B cell (primary cell): ENCODE results near the gene MAP3K15. TPM values are rescaled to one million over a fixed set of nuclear protein-coding genes. Genes with fewer than 3 reads are reported as not detected.

Experiments
- ATAC-seq: fragments of 200-7000 bp; cut with Tn5 transposase; one replicate; pipeline ENCODE4 v1.10.0; 2021; ENCODE audit warnings: low read depth, mild to moderate bottlenecking, moderate number of reproducible peaks, moderate library complexity
- CTCF ChIA-PET: fragments of 350-600 bp; sonication (Branson Sonifier 250); formaldehyde crosslinking; loops from one replicate; lab custom pipeline; 2021; ENCODE audit warnings: antibody characterized with exemption, inconsistent platforms; lab: Charles Lee
- POLR2A ChIA-PET: fragments of 350-600 bp; sonication (Branson Sonifier 250); formaldehyde crosslinking; loops from one replicate; lab custom pipeline; 2021; ENCODE audit warnings: antibody characterized with exemption; lab: Charles Lee
- DNase-seq: peaks from one replicate; pipeline ENCODE4 v3.0.0; 2013
- H2AFZ ChIP-seq: 2 replicates; pipeline ENCODE4 v1.6.1; 2012; ENCODE audit warnings: mild to moderate bottlenecking, low read depth, low read length; ENCODE audit not compliant: insufficient read depth, poor library complexity, severe bottlenecking
- H3K27ac ChIP-seq, 2 donors: 1 replicate in 1 of 2; 2 replicates in 1 of 2; pipeline ENCODE4 v1.5.1; 2012 to 2013; ENCODE audit warnings: low read length in 2 of 2, mild to moderate bottlenecking in 2 of 2, moderate library complexity in 1 of 2
- H3K27me3 ChIP-seq, 4 experiments: fragments of 200-600 bp in 1 of 4; sonication (generic) in 1 of 4; replicated peaks in 1 of 4; 1 replicate in 2 of 4; 2 replicates in 2 of 4; pipeline versions ENCODE4 v1.6.1 to v1.7.0; 2013 to 2016; ENCODE audit warnings: low read length in 3 of 4, mild to moderate bottlenecking in 2 of 4, mixed read lengths in 1 of 4, moderate library complexity in 1 of 4; ENCODE audit not compliant: insufficient read depth in 4 of 4, control insufficient read depth in 3 of 4; ENCODE audit errors: control extremely low read depth in 1 of 4
- H3K36me3 ChIP-seq, 2 experiments: replicated peaks in 1 of 2; 1 replicate in 1 of 2; 2 replicates in 1 of 2; pipeline versions ENCODE4 v1.6.1 to v1.7.1; 2013; ENCODE audit warnings: low read length in 1 of 2; ENCODE audit not compliant: insufficient read depth in 2 of 2, control insufficient read depth in 1 of 2; ENCODE audit errors: control extremely low read depth in 1 of 2, extremely low read depth in 1 of 2
- H3K4me1 ChIP-seq, 2 donors: fragments of 200-600 bp in 1 of 2; sonication (generic) in 1 of 2; 1 replicate in 1 of 2; 2 replicates in 1 of 2; pipeline versions ENCODE4 v1.5.1 to v1.6.1; 2013 to 2017; ENCODE audit warnings: low read length in 2 of 2; ENCODE audit not compliant: control insufficient read depth in 2 of 2, insufficient read depth in 2 of 2
- H3K4me2 ChIP-seq: replicated peaks from 2 replicates; pipeline ENCODE3; 2012; ENCODE audit warnings: mild to moderate bottlenecking, low read depth, low read length; ENCODE audit not compliant: poor library complexity, severe bottlenecking
- H3K4me3 ChIP-seq, 5 experiments: fragments of 200-600 bp in 1 of 5; sonication (generic) in 1 of 5; 1 replicate in 3 of 5; 2 replicates in 2 of 5; pipeline versions ENCODE4 v1.5.1 to v1.7.0; 2011 to 2016; ENCODE audit warnings: low read length in 4 of 5, mild to moderate bottlenecking in 4 of 5, low read depth in 2 of 5, control low read depth in 1 of 5, moderate library complexity in 1 of 5; ENCODE audit not compliant: insufficient read depth in 1 of 5; ENCODE audit errors: control extremely low read depth in 1 of 5, extremely low read depth in 1 of 5
- H3K79me2 ChIP-seq: fragments of 200-600 bp; sonication (generic); one replicate; pipeline ENCODE4 v1.6.0; 2016; ENCODE audit warnings: low read length; ENCODE audit not compliant: control insufficient read depth, insufficient read depth
- H3K9ac ChIP-seq: fragments of 200-600 bp; sonication (generic); 2 replicates; pipeline ENCODE4 v1.6.1; 2017; ENCODE audit warnings: mild to moderate bottlenecking, low read length, moderate library complexity
- H3K9me3 ChIP-seq, 3 donors: one replicate each; pipeline versions ENCODE4 v1.6.1 to v1.7.1; 2013; ENCODE audit warnings: low read length in 2 of 3; ENCODE audit not compliant: control insufficient read depth in 2 of 3, insufficient read depth in 1 of 3; ENCODE audit errors: control extremely low read depth in 1 of 3
- H4K20me1 ChIP-seq: 2 replicates; pipeline ENCODE4 v1.6.0; 2012; ENCODE audit warnings: mild to moderate bottlenecking, low read length; ENCODE audit not compliant: insufficient read depth, control insufficient read depth, poor library complexity, severe bottlenecking
- H3K27ac Mint-ChIP-seq: one replicate; pipeline ENCODE4 v1.8.0; 2021; ENCODE audit warnings: mixed read lengths
- H3K27me3 Mint-ChIP-seq: one replicate; pipeline ENCODE4 v1.8.0; 2021; ENCODE audit warnings: mixed read lengths
- H3K4me1 Mint-ChIP-seq: one replicate; pipeline ENCODE4 v1.8.0; 2021; ENCODE audit warnings: mixed read lengths
- H3K4me3 Mint-ChIP-seq: one replicate; pipeline ENCODE4 v1.8.0; 2021; ENCODE audit warnings: mixed read lengths
- H3K9me3 Mint-ChIP-seq: one replicate; pipeline ENCODE4 v1.8.0; 2022; ENCODE audit warnings: mixed read lengths; ENCODE audit not compliant: insufficient read depth
- EZH2 ChIP-seq: IDR thresholded peaks from 2 replicates; pipeline ENCODE4 v1.6.1; 2012; ENCODE audit warnings: borderline replicate concordance, low read depth, mild to moderate bottlenecking, moderate library complexity, low read length; ENCODE audit not compliant: insufficient read depth, poor library complexity, severe bottlenecking
- WGBS: methylation state at CpG from one replicate; pipeline ENCODE4 v1.1.5; 2013; ENCODE audit warnings: missing lambda C conversion rate; ENCODE audit not compliant: insufficient coverage; 5-methylcytosine and 5-hydroxymethylcytosine counted together
- intact Hi-C: fragments of 100-400 bp; cut with micrococcal nuclease; formaldehyde crosslinking; loops from one replicate; pipeline ENCODE4 v1.10.0; 2022
- polyA plus RNA-seq: library from polyadenylated mRNA; depleted of rRNA; stranded (reverse); fragments of >200 nt; gene quantifications from 2 replicates; pipeline ENCODE4 v1.2.3, GENCODE V29; 2012
- total RNA-seq, 2 donors: library from RNA; stranded (reverse); fragments of 120-200 nt in 1 of 2; gene quantifications; 1 replicate in 1 of 2; 2 replicates in 1 of 2; pipeline versions ENCODE4 v1.2.3 to v1.2.4, GENCODE V29; 2013 to 2022
- TF ChIP-seq, protein P1 (sequence below): fragments of 200-600 bp; IDR thresholded peaks from one replicate; pipeline ENCODE4 v1.8.0; 2022; ENCODE audit warnings: antibody characterized with exemption, mild to moderate bottlenecking

Gene MAP3K15
- total and polyA plus RNA-seq, 2 donors (not counting 1 experiment from before 2014, with no cell fraction given) = not detected

DNA sequence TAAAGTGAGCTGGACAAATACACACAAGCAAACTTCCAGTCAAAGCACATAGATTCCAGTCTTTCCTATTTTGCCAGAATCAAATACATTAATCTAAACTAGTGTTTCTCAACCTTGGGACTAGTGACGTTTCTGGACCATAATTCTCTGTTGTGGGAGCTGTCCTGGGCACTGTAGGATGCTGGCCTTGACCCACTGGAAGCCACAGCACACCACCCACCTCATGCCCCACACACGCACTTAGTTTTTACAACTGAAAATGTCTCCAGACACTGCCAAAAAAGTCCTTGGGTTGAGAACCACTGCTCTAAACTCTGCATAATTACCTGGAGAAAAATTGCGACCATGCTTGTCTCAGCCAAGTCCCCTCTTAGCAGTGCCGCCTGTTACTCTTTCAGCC, 57.6 kb downstream of the MAP3K15 start:
- CTCF ChIA-PET = no interaction called here
- Histone ChIP-seq H3K27me3 (no peaks in the 10 kb centered on the region), H4K20me1 (no peaks in the 10 kb centered on the region), H2AFZ (no peak overlapping the region), H3K4me2 (no peak overlapping the region), H3K4me1 (no peaks in the 10 kb centered on the region), H3K79me2 (no peaks in the 10 kb centered on the region), H3K4me3 (no peak overlapping the region), H3K27ac (no peak overlapping the region), H3K9me3 (no peaks in the 10 kb centered on the region), H3K9ac (no peak overlapping the region), H3K36me3 (no peaks in the 10 kb centered on the region)
- no peaks in the 10 kb centered on the region for H3K9me3 Mint-ChIP-seq
- POLR2A ChIA-PET = no interaction called here
- no peak for TF ChIP-seq EZH2
- TF ChIP-seq, protein P1, sequence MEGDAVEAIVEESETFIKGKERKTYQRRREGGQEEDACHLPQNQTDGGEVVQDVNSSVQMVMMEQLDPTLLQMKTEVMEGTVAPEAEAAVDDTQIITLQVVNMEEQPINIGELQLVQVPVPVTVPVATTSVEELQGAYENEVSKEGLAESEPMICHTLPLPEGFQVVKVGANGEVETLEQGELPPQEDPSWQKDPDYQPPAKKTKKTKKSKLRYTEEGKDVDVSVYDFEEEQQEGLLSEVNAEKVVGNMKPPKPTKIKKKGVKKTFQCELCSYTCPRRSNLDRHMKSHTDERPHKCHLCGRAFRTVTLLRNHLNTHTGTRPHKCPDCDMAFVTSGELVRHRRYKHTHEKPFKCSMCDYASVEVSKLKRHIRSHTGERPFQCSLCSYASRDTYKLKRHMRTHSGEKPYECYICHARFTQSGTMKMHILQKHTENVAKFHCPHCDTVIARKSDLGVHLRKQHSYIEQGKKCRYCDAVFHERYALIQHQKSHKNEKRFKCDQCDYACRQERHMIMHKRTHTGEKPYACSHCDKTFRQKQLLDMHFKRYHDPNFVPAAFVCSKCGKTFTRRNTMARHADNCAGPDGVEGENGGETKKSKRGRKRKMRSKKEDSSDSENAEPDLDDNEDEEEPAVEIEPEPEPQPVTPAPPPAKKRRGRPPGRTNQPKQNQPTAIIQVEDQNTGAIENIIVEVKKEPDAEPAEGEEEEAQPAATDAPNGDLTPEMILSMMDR = no peak
- ATAC-seq (no peak), DNase-seq (no peak)
- WGBS = 95% methylated on average over 2 of the region's 4 CpGs
- no peak overlapping the region for H3K4me3 Mint-ChIP-seq
- intact Hi-C loops = no loop called here
- no peaks in the 10 kb centered on the region for H3K27me3 Mint-ChIP-seq
- no peak overlapping the region for H3K27ac Mint-ChIP-seq
- no peaks in the 10 kb centered on the region for H3K4me1 Mint-ChIP-seq

DNA sequence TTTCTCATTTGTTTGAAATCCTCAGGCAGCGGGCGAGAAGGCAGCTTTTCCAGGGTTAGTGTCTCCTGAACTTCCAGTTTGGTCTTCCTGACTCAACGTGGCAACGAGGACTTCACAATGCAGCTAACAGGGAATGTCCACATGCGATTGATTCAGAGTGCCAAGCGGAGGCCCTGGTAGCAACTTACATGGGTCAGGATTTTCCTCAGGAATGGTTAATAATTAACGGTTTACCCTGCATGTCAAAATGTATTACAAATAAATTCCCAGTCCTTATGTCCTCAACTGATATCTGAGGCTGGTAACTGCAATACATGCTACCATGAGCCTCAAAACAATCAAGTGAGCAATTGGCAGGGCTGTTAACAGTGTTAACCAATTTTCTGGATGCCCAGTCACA, 67.2 kb downstream of the MAP3K15 start:
- no peak overlapping the region for H3K4me3 Mint-ChIP-seq
- 93% methylated on average over 3 of the region's 7 CpGs for WGBS
- ChIA-PET POLR2A (no interaction called here), CTCF (no interaction called here)
- no peak overlapping the region for H3K27ac Mint-ChIP-seq
- H3K36me3 ChIP-seq = no peaks in the 10 kb centered on the region
- H3K4me1 ChIP-seq = no peaks in the 10 kb centered on the region
- no peak overlapping the region for H3K27ac ChIP-seq
- no peak overlapping the region for H3K9ac ChIP-seq
- H3K4me3 ChIP-seq = no peak overlapping the region
- no peak overlapping the region for H2AFZ ChIP-seq
- DNase-seq (no peak), ATAC-seq (no peak)
- peaks cover 7% of the 10 kb centered on the region for H3K27me3 Mint-ChIP-seq
- no peak for TF ChIP-seq EZH2
- TF ChIP-seq, protein P1 = no peak
- no peaks in the 10 kb centered on the region for H3K4me1 Mint-ChIP-seq
- H3K27me3 ChIP-seq = no peaks in the 10 kb centered on the region
- intact Hi-C loops = no loop called here
- no peaks in the 10 kb centered on the region for H3K9me3 ChIP-seq
- H3K9me3 Mint-ChIP-seq = no peaks in the 10 kb centered on the region
- no peak overlapping the region for H3K4me2 ChIP-seq
- no peaks in the 10 kb centered on the region for H3K79me2 ChIP-seq
- H4K20me1 ChIP-seq = no peaks in the 10 kb centered on the region
